Prostate gland (tissue), 2 donors: ENCODE measurements around the gene TBX15.

Source experiments
- CTCF ChIP-seq, 4 experiments: fragments of 200-600 bp in 2 of 4; fragments of 450-650 bp in 2 of 4; sonication (generic) in 2 of 4; IDR thresholded peaks; 1 replicate in 3 of 4; 2 replicates in 1 of 4; pipeline ENCODE4 v1.5.1; 2016 to 2019; ENCODE audit warnings: antibody characterized with exemption in 4 of 4, mild to moderate bottlenecking in 2 of 4, moderate library complexity in 2 of 4
- POLR2A ChIP-seq: fragments of 450-650 bp; IDR thresholded peaks from one replicate; pipeline ENCODE4 v1.6.1; 2016; ENCODE audit warnings: antibody characterized with exemption, mild to moderate bottlenecking
- POLR2AphosphoS5 ChIP-seq: sonication (generic); formaldehyde crosslinking; IDR thresholded peaks from one replicate; pipeline ENCODE4 v1.6.1; 2017; ENCODE audit warnings: antibody characterized with exemption

GRCh38 chr1:118997225-118997624 is 9.1 kb upstream of the TBX15 start:
- no peak for TF ChIP-seq CTCF (IDR thresholded peaks at IDR 0.05)
- TF ChIP-seq POLR2A: no peak
- no peak for TF ChIP-seq POLR2AphosphoS5
